SK-N-SH treated with all-trans-retinoic acid at 6 μM for 48 hours (cell line): ENCODE results near the gene PRX.

Source experiments
- ATAC-seq: fragments of 200-7000 bp; cut with Tn5 transposase; 3 replicates; pipeline ENCODE4 v1.9.1; 2020; ENCODE audit warnings: mild to moderate bottlenecking, moderate library complexity
- ARNTL ChIP-seq: fragments of 450-650 bp; formaldehyde crosslinking; IDR thresholded peaks from 2 replicates; pipeline ENCODE4 v1.5.0; 2020; ENCODE audit warnings: low read depth, mild to moderate bottlenecking, moderate library complexity, borderline replicate concordance
- BACH2 ChIP-seq: fragments of 250-450 bp; sonication (Bioruptor Pico); IDR thresholded peaks from 2 replicates; pipeline ENCODE4 v1.9.0; 2021; ENCODE audit warnings: mild to moderate bottlenecking, borderline replicate concordance
- CREB5 ChIP-seq: fragments of 250-450 bp; sonication (Bioruptor Pico); IDR thresholded peaks from 2 replicates; pipeline ENCODE4 v1.5.1; 2020; ENCODE audit warnings: low read depth, mild to moderate bottlenecking, moderate library complexity
- CSDC2 ChIP-seq: fragments of 250-450 bp; sonication (Bioruptor Pico); IDR thresholded peaks from 2 replicates; pipeline ENCODE4 v1.5.0; 2020; ENCODE audit warnings: mild to moderate bottlenecking, moderate library complexity
- CSRNP3 ChIP-seq: fragments of 250-450 bp; sonication (Bioruptor Pico); IDR thresholded peaks from 2 replicates; pipeline ENCODE4 v1.5.1; 2021; ENCODE audit warnings: mild to moderate bottlenecking, moderate library complexity
- ESRRG ChIP-seq: fragments of 250-450 bp; sonication (Bioruptor Pico); IDR thresholded peaks from 2 replicates; pipeline ENCODE4 v1.6.1; 2021; ENCODE audit warnings: mild to moderate bottlenecking
- GLIS3 ChIP-seq: fragments of 250-450 bp; sonication (Bioruptor Pico); IDR thresholded peaks from 2 replicates; pipeline ENCODE4 v1.5.0; 2020; ENCODE audit warnings: mild to moderate bottlenecking, moderate library complexity
- ISL1 ChIP-seq: fragments of 250-450 bp; sonication (Bioruptor Pico); IDR thresholded peaks from 2 replicates; pipeline ENCODE4 v2.1.2; 2022; ENCODE audit warnings: mild to moderate bottlenecking, moderate library complexity
- OSR1 ChIP-seq: fragments of 250-450 bp; sonication (Bioruptor Pico); IDR thresholded peaks from 2 replicates; pipeline ENCODE4 v1.8.0; 2022; ENCODE audit warnings: moderate library complexity, mild to moderate bottlenecking, inconsistent platforms
- PATZ1 ChIP-seq: fragments of 250-450 bp; sonication (Bioruptor Pico); IDR thresholded peaks from 2 replicates; pipeline ENCODE4 v1.8.0; 2020; ENCODE audit warnings: mild to moderate bottlenecking, moderate library complexity, borderline replicate concordance
- POU6F1 ChIP-seq: fragments of 250-450 bp; sonication (Bioruptor Pico); IDR thresholded peaks from 2 replicates; pipeline ENCODE4 v1.8.0; 2021; ENCODE audit warnings: low read depth, mild to moderate bottlenecking, moderate library complexity, borderline replicate concordance
- PPARA ChIP-seq: fragments of 250-450 bp; sonication (Bioruptor Pico); IDR thresholded peaks from 2 replicates; pipeline ENCODE4 v1.5.0; 2020; ENCODE audit warnings: mild to moderate bottlenecking, borderline replicate concordance
- RARB ChIP-seq: fragments of 250-450 bp; sonication (Bioruptor Pico); IDR thresholded peaks from 2 replicates; pipeline ENCODE4 v1.8.0; 2021; ENCODE audit warnings: mild to moderate bottlenecking, moderate library complexity
- SNAI2 ChIP-seq: fragments of 250-450 bp; sonication (Bioruptor Pico); IDR thresholded peaks from 2 replicates; pipeline ENCODE4 v1.5.0; 2020; ENCODE audit warnings: mild to moderate bottlenecking, moderate library complexity
- TCF4 ChIP-seq: fragments of 250-450 bp; sonication (Bioruptor Pico); IDR thresholded peaks from 2 replicates; pipeline ENCODE4 v1.8.0; 2021; ENCODE audit warnings: mild to moderate bottlenecking, moderate library complexity, borderline replicate concordance
- TOX ChIP-seq: fragments of 250-450 bp; sonication (Bioruptor Pico); IDR thresholded peaks from 2 replicates; pipeline ENCODE4 v1.8.0; 2021; ENCODE audit warnings: mild to moderate bottlenecking, moderate library complexity, borderline replicate concordance
- ZC3H10 ChIP-seq: fragments of 250-450 bp; sonication (Bioruptor Pico); IDR thresholded peaks from 2 replicates; pipeline ENCODE4 v1.5.1; 2021; ENCODE audit warnings: mild to moderate bottlenecking, moderate library complexity
- ZFP30 ChIP-seq: fragments of 450-650 bp; formaldehyde crosslinking; IDR thresholded peaks from 2 replicates; pipeline ENCODE4 v1.5.0; 2022; ENCODE audit warnings: mild to moderate bottlenecking, moderate library complexity
- ZNF70 ChIP-seq: fragments of 450-650 bp; formaldehyde crosslinking; IDR thresholded peaks from 2 replicates; pipeline ENCODE4 v1.5.0; 2020; ENCODE audit warnings: mild to moderate bottlenecking, moderate library complexity
- ZNF8 ChIP-seq: fragments of 450-650 bp; formaldehyde crosslinking; IDR thresholded peaks from 2 replicates; pipeline ENCODE4 v1.5.0; 2020; ENCODE audit warnings: mild to moderate bottlenecking, moderate library complexity
- TF ChIP-seq, protein P1 (sequence below): fragments of 250-450 bp; sonication (Bioruptor Pico); IDR thresholded peaks from 2 replicates; pipeline ENCODE4 v1.5.0; 2020; ENCODE audit warnings: mild to moderate bottlenecking, moderate library complexity

The PRX gene

GRCh38 chr19:40389404-40390083 is 23.6 kb downstream of the PRX start:
- no peak for TF ChIP-seq POU6F1 (CRISPR knock-in tag)
- TF ChIP-seq ZC3H10 = no peak
- TF ChIP-seq CSRNP3 (CRISPR knock-in tag) = no peak
- no peak for TF ChIP-seq SNAI2 (CRISPR knock-in tag)
- no peak for TF ChIP-seq ARNTL
- TF ChIP-seq ZFP30 (CRISPR knock-in tag) = no peak
- no peak for TF ChIP-seq GLIS3 (CRISPR knock-in tag)
- TF ChIP-seq, protein P1, sequence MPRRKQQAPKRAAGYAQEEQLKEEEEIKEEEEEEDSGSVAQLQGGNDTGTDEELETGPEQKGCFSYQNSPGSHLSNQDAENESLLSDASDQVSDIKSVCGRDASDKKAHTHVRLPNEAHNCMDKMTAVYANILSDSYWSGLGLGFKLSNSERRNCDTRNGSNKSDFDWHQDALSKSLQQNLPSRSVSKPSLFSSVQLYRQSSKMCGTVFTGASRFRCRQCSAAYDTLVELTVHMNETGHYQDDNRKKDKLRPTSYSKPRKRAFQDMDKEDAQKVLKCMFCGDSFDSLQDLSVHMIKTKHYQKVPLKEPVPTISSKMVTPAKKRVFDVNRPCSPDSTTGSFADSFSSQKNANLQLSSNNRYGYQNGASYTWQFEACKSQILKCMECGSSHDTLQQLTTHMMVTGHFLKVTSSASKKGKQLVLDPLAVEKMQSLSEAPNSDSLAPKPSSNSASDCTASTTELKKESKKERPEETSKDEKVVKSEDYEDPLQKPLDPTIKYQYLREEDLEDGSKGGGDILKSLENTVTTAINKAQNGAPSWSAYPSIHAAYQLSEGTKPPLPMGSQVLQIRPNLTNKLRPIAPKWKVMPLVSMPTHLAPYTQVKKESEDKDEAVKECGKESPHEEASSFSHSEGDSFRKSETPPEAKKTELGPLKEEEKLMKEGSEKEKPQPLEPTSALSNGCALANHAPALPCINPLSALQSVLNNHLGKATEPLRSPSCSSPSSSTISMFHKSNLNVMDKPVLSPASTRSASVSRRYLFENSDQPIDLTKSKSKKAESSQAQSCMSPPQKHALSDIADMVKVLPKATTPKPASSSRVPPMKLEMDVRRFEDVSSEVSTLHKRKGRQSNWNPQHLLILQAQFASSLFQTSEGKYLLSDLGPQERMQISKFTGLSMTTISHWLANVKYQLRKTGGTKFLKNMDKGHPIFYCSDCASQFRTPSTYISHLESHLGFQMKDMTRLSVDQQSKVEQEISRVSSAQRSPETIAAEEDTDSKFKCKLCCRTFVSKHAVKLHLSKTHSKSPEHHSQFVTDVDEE (CRISPR knock-in tag) = no peak
- TF ChIP-seq CSDC2 = no peak
- TF ChIP-seq BACH2 (CRISPR knock-in tag) = no peak
- no peak for TF ChIP-seq ZNF8 (CRISPR knock-in tag)
- TF ChIP-seq OSR1 (CRISPR knock-in tag) = no peak
- TF ChIP-seq ZNF70 (CRISPR knock-in tag) = no peak
- no peak for TF ChIP-seq TOX (CRISPR knock-in tag)
- ATAC-seq = no peak

DNA sequence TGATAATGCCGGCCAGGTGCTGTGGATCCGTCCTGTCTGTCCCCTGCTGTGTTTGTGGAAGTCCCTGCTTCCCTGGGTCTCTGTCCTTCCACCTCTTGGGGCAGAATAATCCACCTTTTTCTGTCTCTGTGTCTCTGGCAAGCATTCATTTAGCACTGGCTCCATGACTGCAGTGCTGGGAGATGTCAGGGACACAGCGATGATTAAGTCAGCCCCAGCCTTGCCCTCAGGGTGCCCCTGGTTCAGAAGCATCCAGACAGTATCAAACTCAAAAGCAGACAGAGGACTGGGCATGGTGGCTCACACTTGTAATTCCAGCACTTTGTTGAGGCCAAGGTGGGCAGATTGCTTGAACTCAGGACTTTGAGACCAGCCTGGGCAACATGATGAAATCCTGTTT is 24.7 kb downstream of the PRX start:
- TF ChIP-seq, protein P1 (CRISPR knock-in tag) = no peak
- TF ChIP-seq PATZ1 (CRISPR knock-in tag) (no peak), OSR1 (CRISPR knock-in tag) (no peak), CREB5 (CRISPR knock-in tag) (no peak), GLIS3 (CRISPR knock-in tag) (no peak), SNAI2 (CRISPR knock-in tag) (no peak)
- ATAC-seq = no peak

DNA sequence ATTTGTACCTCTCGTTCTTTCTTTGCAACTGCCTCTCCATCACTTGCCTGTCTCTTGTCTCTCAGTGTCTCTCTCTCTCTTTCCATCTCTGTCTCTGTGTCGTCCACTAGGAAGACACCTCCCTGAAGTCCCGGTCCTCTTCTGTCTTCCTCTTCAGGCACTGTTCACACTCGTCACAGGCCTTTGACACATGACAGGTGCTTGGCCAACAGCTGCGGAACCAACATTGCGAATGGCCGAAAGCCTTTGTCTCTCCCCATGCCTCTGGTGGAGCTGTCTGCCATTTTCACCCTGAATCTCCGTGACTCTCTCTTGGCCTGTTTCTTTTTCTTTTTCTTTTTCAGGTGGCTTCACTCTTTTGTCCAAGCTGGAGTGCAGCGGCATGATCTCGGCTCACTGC is 26.0 kb downstream of the PRX start:
- ATAC-seq = no peak
- no peak for TF ChIP-seq TOX (CRISPR knock-in tag)
- TF ChIP-seq ZFP30 (CRISPR knock-in tag) = no peak
- no peak for TF ChIP-seq RARB (CRISPR knock-in tag)
- TF ChIP-seq TCF4 (CRISPR knock-in tag) = no peak
- TF ChIP-seq PATZ1 (CRISPR knock-in tag) = no peak
- TF ChIP-seq ISL1 (CRISPR knock-in tag) = no peak
- no peak for TF ChIP-seq POU6F1 (CRISPR knock-in tag)
- TF ChIP-seq ZNF70 (CRISPR knock-in tag) = no peak
- TF ChIP-seq ESRRG = no peak
- TF ChIP-seq PPARA (CRISPR knock-in tag) = no peak
